IPS DF 6.9 (cell line): ENCODE data around the gene LCK.

Experiments used
- DNase-seq: peaks from one replicate; pipeline ENCODE4 v3.0.0-alpha.2; 2013; ENCODE audit warnings: low read depth, low spot score
- H3K27ac ChIP-seq: one replicate; pipeline ENCODE4 v1.5.1; 2013; ENCODE audit warnings: low read length, control low read depth
- H3K27me3 ChIP-seq: 2 replicates; pipeline ENCODE4 v1.6.1; 2013; ENCODE audit warnings: mild to moderate bottlenecking, low read length; ENCODE audit not compliant: control insufficient read depth, insufficient read depth
- H3K36me3 ChIP-seq: 2 replicates; pipeline ENCODE4 v1.6.1; 2013; ENCODE audit warnings: low read length; ENCODE audit not compliant: control insufficient read depth, insufficient read depth
- H3K4me1 ChIP-seq: 2 replicates; pipeline ENCODE4 v1.6.1; 2013; ENCODE audit warnings: low read length; ENCODE audit not compliant: control insufficient read depth, insufficient read depth
- H3K4me3 ChIP-seq: 2 replicates; pipeline ENCODE4 v1.5.1; 2013; ENCODE audit warnings: mild to moderate bottlenecking, low read length
- H3K9me3 ChIP-seq: 2 replicates; pipeline ENCODE4 v1.6.1; 2013; ENCODE audit warnings: low read length, inconsistent platforms; ENCODE audit not compliant: control insufficient read depth, insufficient read depth
- WGBS: extraction: QIAGEN DNeasy Blood & Tissue Kit; methylation state at CpG from one replicate; pipeline ENCODE4 v1.1.7; 2013; ENCODE audit warnings: mixed read lengths, missing lambda C conversion rate; ENCODE audit not compliant: insufficient read length, insufficient coverage; 5-methylcytosine and 5-hydroxymethylcytosine counted together

The LCK gene

GRCh38 chr1:32335535-32335789 lies 84.4 kb downstream of the LCK start:
- H3K4me1 ChIP-seq = peaks cover 11% of the 10 kb centered on the region
- WGBS = no CpG with 5 or more reads among the region's 34 CpGs
- H3K4me3 ChIP-seq = peak overlapping the region; percentile 98; the same call in 1 of the 2 replicates
- H3K27ac ChIP-seq = no peak overlapping the region
- H3K27me3 ChIP-seq = no peaks in the 10 kb centered on the region
- H3K36me3 ChIP-seq = peaks cover 14% of the 10 kb centered on the region; the same call in 1 of the 2 replicates
- no peaks in the 10 kb centered on the region for H3K9me3 ChIP-seq
- DNase-seq = no peak
